Fibroblast of the conjunctiva (primary cell): ENCODE results near the gene JKAMP.

Experiments
- DNase-seq: peaks from one replicate; pipeline ENCODE4 v3.0.0-alpha.2; 2010; ENCODE audit warnings: low read depth

JKAMP gene

DNA sequence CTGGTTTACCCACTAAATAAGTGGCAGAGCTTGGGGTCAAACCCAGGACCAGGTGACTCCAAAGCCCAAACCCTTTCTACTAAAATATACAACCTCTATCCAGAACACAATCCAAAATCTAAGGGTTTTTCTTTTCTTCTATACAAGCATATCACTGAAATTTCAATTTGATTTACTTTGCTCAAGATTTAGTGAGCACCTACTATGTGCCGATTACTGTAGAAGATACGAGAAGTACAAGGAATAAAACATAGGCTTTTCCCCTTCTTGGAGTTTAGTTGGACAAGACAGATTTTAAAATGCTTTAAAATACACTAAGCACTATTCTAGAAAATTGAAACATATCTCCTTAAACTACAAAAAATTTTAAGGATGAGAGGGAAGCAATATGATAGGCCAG is 2.9 kb upstream of the JKAMP start:
- no peak for DNase-seq

DNA sequence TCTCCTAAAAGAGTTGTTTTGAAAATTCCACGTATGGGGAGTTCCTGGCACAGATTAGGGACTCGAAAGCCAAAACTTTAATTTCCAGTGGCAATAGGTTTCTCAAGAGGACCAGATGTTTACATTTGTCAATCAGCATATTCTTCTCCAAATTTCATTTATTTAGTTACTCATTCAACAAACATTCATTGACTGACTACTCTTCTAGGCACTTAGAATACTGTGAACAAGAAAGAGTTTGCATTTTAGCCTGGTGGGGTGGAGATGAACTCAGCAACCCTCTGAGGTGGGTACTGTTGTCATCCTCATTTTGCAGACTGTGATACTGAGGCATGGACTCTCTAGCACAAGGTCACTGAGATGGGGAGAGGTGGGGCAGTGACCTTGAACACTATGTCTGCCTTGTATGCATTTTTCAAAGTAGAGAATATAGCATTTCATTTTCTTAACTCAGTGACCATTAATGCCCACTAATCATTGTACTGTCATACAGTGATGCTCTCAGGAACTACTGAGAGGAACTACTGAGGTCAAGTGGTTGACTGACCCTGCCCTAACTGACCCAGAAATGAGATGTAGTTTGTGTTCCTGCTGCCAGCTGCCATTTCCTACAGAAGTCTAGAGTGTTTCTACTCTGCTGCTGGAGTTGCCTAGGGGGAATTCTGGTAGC is 2.3 kb upstream of the JKAMP start:
- peak; percentile 67 for DNase-seq

DNA sequence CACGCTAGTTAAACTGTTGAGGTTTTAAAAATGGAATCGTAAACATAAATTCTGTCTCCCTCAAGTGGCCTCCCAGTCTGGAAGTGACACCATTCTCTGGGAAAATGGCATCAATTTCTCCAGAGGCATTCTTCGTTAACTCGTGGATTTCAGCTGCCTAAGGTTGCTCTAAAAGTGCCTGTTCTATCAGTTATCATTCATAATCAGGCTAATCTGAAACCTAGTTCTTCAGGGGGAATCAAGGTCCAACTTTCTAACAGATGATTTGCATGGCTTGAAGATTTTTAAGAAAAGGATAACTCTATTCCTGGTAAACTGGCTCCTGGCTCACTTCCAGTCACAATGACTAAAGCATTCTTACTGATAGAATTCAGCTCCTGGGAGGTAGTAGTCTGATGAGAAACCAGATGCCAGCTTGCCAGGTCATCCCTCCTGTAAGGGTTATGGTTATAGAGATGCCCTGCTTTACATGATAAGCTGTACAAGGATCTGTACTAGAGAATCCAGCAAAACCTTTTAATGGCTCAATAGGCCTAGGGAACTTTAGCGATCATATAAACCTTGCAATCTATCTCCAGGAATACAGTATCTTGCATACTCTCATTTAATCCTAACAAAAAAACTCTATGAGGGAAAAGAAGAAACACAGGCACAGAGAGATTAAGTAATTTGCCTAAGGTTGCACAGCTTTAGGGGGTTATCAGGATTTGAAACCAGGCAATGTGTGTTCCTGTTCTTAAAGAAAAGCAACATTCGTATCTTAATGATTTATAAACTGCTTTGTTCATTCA is 1.6 kb upstream of the JKAMP start:
- DNase-seq = peak; percentile 71

DNA sequence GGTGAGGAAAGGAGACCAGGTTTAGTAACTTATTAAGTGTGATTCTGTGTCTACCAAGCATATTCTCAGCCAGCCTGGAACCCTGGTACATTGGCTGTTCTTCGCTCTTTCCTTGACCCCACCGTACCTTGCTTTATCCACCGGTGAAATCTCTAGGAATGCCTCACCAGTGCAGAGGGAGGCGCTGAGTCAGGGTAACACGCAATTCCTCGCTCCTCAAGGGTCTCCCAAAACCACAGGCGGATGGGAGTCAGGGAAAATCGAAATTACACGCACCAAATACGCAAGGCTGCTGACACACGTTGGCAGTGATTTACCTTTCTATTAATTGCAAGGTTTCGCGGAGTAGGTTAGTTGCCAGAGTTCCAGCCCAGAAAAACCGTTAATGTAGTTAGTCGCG is 954 bp upstream of the JKAMP start:
- no peak for DNase-seq

DNA sequence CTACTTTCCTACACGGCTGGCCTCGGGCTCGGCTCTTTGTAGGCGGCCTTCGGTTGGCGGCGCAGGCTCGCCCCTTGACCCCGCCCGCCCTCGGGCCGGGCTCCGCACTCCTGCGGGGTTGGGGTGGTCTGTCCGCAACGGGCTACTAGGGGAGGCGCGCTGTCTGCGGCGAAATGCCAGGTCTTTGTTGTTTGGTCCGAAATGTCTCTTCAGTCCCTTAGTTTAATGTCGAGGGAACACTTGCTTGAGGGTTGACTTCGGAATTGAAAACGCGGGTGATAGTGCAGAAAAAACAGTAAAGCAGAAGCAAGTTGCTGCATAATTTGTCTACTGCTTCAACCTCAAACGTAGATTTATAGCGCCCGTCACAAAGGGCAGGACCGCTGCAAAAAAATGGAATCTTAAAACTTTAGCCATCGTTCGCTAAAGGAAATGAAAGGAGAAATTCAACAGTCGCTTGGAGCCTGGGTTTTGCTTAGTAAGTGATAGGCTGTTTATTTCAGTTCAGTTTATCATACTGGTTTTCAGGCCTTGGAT is 390 bp downstream of the JKAMP start:
- DNase-seq = no peak

DNA sequence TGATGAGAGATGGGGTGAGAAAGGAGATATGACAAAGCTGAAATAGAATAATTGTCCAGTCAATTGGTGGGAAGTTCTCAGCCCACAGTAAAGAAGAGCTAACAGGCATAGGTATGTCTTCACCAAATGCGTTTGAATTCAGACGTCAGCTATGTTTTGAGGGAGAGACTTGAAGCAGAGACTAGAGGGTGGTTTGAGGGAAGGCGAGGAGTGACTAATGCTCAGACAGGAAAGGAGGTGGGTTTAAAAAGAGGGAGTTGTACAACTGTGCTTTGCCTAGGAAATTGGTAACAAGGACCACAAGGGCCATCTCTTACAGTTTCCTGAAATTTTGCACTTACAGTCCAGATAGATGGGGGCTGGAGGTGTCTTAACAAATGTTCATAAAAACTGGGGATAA is 6.4 kb downstream of the JKAMP start:
- no peak for DNase-seq

DNA sequence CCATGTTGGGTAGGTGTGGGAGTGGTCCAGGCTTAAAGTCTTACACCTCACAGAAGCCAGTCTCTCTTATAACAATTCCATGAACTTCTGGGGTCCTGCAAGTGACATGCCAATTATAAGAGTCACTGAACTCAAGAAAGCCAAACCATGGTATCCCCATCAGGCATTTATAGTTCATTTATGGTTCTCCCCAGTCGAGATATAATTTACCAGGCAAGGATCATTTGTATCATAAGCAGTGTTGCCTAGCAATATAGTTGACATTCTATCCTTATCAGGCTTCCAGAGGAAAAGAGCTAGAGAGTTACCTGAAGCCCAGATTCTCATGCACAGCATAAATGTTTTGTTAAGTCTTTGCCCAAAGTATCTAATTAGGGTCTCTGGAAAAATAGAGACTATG is 8.1 kb downstream of the JKAMP start:
- no peak for DNase-seq

DNA sequence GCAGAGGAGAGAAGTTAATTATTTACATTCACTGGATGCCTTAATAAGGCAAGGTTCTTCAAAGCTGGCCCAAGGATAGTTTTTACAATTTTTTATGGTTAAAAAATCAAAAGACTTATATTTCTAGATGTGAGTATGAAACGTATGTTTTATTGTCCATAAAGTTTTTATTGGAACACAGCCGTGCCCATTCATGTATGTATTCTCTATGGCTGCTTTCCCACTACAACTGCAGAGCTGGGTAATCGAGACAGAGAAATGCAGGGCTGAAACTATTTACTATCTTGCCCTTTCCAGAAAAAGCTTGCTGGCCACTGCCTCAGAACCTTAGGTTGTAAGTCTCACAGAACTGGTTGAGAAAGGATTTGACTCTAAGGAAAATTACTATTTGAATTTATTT is 16.4 kb downstream of the JKAMP start:
- no peak for DNase-seq

DNA sequence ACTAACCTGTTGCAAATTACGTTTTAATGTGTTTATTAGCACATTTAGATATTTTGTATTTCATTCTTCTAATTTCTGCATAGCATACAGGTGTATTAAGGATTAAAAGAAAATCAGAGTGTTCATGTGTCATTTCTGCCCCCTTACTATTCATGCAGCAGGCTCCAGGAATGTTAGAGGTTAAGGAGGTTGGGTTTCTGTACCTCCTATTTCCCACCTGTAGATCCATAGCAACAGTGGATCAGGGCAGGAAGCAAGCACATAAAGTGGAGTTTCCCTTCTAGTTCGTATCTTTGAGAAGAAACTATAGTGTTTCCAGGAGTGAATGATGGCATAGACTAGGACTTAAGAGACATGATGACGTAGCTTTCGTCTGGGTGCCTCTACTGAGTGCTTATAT is 18.9 kb downstream of the JKAMP start:
- DNase-seq = no peak

DNA sequence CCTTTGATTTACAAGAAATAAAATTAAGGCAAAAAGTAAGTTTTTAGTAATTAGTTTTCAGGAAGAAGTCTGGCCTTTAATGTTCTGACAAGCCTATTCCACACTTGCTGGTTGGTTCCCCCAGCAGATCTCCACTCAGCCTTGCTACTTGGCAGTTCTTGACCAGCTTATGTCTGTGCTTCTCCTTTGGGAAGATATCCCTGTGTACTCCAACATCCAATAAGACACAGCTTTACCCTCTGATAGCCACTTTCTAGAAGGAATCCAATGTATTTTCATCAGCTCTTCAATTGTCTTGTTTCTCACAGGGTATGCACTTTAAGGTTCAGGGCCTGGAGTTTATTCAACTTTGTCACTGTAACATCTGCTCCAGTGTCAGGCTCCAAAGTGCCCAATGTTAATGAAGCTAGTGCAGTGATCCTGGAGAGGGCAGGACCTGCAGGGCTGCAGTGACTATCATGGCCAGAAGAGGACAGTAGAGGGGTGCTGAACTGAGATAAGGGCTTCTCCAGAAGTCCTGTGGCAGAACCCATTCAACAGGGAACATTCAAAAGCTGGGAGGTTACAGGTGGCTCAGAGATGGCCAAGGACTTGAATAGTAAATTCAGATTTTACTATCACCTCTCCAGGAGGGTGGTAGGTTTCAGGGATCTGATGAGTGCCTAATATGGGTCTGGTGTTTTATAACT is 22.9 kb downstream of the JKAMP start:
- peak; percentile 27 for DNase-seq

DNA sequence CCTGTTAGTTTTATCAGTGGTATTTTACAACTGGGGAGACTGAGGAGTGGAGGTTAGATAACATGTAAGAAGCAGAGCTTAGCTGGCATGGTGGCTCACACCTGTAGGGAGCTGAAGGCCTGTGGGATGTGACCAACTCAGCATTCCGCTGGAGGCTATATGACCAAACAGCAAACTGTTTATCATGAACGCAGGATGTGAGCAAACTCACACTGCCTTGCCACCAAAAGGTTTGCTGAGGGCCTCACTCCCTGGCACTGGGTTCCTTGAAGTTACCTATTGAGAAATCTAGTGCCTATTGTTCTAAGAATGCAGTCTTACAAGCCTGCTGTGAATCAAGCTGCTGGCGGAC is 23.4 kb downstream of the JKAMP start:
- no peak for DNase-seq

DNA sequence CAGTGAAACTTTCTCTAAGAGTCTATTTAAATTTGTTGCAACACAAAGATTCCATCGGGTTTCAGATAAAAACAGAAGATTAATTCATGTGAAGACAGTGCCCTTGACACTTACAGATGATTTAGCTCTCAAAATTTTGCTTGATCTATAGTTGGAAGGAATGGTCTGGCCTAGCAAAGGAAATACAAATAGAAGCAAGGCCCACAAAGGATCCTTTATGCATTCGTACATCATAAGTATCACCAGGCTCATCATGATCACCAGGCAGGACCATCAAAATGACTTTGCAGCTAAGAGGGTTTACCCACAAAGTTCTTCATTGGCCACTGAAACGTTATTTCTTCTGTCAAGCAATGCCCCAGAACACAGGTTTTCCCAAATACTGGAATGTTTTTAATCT is 24.8 kb downstream of the JKAMP start:
- no peak for DNase-seq

DNA sequence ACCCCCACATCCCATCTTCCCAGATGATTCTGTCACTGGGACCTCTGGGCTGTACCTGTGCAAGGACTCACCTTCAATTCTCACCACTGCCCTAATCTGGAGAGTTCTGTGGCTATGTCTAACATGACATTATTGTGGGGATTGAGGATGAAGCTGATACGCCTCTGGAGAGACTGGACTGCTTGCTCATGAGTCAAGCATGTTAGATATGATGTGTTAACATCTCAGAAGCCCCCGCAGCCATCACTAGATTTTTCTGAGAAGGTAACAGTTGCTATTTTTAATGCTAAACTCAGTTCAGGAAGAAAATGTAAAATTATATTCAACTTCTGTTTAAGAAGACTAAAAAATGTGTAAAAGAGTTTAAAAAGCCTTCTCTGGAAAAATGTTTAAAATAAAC is 25.7 kb downstream of the JKAMP start:
- no peak for DNase-seq

DNA sequence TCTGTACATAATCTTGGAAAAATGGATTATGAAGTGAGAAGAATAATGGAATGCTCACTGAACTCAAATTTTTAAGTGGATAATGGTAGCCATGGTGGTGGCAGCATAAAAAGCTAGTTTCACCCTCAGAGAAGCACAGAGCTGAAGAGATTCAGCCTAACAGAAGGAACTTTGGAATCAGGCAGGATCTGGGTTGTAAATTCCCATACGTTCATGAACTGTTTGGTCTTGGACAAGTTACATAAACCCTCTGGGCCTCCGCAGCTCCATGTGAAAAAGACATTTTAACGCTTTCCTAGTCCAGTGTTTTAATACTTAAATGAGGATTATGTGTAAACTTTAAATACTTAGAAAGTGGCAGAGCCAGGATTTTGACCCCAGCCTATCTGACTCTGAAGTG is 26.6 kb downstream of the JKAMP start:
- no peak for DNase-seq

DNA sequence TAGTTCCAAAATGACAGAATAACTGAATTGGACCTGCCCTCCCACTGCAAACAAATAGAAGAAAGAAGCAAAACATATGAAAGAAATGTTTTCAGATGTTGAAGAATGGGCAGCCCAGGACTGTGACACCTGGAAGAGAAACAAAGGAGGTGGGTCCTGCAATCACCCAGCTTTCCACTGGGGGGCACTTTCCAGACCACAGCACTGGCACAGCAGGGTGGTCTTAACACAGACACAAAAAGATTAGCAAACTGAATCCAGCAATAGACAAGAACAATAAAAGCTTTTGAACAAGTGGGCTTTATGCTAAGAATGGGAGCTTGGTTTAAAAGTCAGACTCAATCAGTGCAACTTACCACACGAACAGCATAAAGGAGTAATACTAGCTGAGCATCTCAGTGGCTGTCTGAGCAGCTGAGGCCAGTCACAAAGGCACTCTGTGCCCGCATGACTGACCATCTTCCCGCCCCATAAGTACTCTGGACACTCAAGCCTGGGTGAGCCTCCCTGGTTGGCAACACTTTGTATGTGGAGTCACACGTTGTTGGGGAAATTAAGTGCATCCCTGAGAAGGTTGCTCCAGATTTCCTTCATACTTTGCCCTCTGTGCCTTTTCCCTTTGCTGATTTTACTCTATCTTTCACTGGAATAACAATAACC is 27.7 kb downstream of the JKAMP start:
- DNase-seq = no peak

DNA sequence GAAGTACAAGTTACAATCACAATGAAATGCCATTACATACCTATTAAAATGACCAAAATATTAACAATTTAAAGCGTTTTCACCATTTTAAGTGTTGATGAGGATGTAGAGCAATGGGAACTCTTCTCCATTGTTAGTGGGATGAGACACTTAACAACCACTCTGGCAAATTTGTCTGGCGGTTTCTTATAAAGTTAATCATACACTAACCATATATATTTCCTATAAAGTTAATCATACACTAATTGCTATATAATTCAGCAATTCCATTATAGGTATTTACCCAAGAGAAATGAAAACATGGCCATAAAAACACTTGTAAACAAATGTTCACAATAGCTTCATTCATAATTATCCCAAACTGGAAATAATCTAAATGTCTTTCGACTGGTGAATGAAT is 35.9 kb downstream of the JKAMP start:
- DNase-seq = no peak

DNA sequence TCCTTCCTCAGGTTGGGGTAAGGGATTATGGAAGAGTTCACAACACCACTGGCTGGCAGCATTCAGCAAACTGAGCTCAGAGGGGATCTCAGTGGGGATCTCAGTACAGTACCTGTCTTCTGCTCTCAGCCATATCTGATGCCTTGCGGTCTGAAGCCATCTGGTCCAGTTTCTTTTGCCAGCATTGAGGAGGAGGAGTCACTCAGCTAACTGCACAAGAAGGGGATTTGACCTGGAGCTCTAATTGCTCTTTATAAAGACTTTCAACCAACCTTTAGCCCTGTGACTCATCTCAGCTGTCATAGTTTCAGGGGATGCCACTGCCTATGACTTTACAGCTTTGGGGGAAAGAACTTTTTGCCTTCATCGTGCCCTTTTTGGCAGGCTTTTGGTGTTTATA is 44.9 kb downstream of the JKAMP start:
- DNase-seq = no peak

DNA sequence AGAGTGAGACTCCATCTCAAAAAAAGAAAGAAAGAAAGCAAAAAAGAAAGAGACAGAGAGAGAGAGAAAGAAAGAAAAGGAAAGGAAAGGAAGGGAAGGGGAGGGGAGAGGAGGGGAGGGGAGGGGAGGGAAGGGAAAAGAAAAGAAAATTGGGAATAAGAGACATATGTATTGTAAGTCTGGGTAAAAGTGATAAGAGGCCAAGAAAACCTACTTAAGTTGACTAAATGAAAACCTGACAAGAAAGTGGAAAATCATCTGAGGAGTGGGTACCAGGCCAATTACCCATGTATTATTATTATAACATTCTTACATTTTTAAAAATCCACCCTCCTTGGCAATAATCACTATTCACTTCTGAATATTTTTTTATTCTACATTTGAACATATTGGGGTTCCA is 46.0 kb downstream of the JKAMP start:
- no peak for DNase-seq

DNA sequence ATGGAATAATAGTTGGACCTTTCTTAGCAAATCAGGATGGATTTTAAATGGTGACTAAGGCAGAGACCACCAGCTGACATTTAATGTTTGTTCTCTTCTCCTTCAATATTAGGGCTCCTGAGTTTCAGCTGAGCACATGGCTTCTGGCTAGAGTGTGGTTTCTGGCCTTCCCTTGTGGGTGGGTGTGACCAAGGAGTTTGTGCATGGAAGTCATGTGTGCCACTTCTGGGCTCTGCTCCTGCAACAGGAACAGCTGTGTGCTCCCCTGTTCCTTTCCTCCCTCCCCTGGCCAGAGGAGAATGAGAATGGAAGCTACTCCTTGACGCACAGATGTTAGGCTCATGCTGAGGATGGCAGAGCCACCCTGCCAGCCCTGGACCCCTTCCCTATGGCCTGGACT is 48.1 kb downstream of the JKAMP start:
- DNase-seq = no peak

DNA sequence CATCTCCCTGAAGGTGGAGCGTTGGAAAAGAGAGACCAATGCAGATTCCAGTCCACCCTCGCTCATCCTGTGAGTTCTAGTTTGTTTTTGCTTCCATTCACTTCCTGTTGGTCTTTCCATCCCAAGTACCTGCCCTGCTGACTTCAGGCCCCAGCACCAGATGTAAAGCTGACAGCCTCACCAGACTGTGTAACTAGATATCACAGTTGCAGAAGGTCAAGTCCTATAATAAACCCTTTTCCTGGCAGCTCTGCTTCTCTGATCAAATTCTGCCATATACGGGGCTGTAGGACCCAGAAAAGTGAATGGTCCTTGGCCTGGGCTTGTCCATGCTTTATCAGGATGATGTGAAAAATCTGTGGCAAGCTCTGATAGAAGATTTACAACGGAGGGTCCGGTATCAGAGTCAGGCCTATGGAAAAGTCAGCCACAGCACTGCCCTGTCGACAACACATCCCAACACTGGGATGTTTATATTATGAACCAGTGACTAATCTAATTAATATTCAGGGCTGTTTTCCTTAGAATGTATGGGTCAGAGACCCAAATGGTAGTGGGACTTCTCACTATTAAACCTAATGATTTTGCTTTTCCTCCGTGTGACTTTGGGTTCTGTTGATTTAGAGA is 50.2 kb downstream of the JKAMP start:
- DNase-seq = no peak

DNA sequence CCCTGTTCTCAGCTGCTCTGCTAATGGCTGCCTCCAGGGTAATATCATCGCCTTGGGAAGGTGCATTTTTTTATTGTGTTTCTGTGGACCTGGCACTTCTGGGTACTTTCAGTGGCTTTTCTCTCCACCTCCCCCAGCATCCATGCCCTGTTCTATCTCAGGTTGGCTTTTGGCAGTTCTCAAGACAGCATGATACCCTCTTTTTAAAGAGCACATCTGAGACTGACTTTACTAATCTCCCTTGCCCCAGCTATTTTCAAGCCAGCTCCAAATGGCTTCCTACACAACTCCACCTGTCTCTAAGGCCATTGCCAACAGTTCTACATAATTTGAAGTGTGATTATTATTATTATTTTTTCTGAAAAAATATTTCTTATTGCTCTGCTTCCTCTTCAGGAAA is 53.2 kb downstream of the JKAMP start:
- DNase-seq = no peak

DNA sequence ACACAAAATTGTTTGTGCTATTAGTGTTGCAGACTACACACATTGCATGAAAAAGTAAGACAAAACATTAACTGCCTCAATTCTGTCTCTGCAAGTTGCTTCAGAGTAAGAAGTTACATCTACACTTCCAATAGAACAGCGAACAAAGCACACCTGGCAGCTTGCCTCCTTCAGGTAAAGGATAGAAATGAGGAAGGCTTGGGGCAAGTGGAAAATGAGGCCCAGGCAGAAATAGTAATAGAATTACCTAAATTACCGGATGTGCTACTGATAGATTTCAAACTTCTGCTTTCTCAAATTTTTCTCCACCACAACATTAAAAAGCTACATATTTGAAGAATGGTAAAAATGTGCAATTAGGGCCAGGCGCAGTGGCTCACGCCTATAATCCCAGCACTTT is 54.6 kb downstream of the JKAMP start:
- no peak for DNase-seq
